MCF 10A (cell line): ENCODE data around the gene RTN4RL1. TPM values are rescaled to one million over a fixed set of nuclear protein-coding genes. Genes with fewer than 3 reads are reported as not detected.

Experiments used
- BruUV-seq: library from RNA; stranded (reverse); fragments of 400-500 nt; replicated peaks from 2 replicates; lab custom pipeline; 2021; lab: Mats Ljungman, UMichigan
- CTCF ChIA-PET: fragments of 300-600 bp; sonication (Branson Sonifier 250); formaldehyde crosslinking; extraction: SDS; loops from one replicate; lab custom pipeline; 2021; ENCODE audit warnings: antibody characterized with exemption, inconsistent platforms; lab: Yijun Ruan, JAX
- POLR2A ChIA-PET: fragments of 300-600, 350-650 bp; sonication (Branson Sonifier 250); formaldehyde crosslinking; extraction: SDS; loops from one replicate; lab custom pipeline; 2020; ENCODE audit warnings: antibody characterized with exemption, inconsistent platforms; lab: Yijun Ruan, JAX
- DNase-seq: peaks from one replicate; pipeline ENCODE4 v3.0.0-alpha.2; 2018; ENCODE audit not compliant: unreplicated experiment
- H3K27ac Mint-ChIP-seq: one replicate; pipeline ENCODE4 v1.8.0; 2022; ENCODE audit warnings: mild to moderate bottlenecking, low read depth, mixed read lengths; ENCODE audit not compliant: unreplicated experiment
- H3K27me3 Mint-ChIP-seq: one replicate; pipeline ENCODE4 v1.8.0; 2022; ENCODE audit warnings: mixed read lengths; ENCODE audit not compliant: insufficient read depth, unreplicated experiment
- H3K36me3 Mint-ChIP-seq: one replicate; pipeline ENCODE4 v1.8.0; 2022; ENCODE audit warnings: mild to moderate bottlenecking, moderate library complexity, mixed read lengths; ENCODE audit not compliant: insufficient read depth, unreplicated experiment
- H3K4me1 Mint-ChIP-seq: one replicate; pipeline ENCODE4 v1.8.0; 2022; ENCODE audit warnings: mixed read lengths; ENCODE audit not compliant: insufficient read depth, unreplicated experiment
- H3K4me3 Mint-ChIP-seq: one replicate; pipeline ENCODE4 v1.8.0; 2022; ENCODE audit warnings: mild to moderate bottlenecking, moderate library complexity, mixed read lengths; ENCODE audit not compliant: unreplicated experiment
- H3K9me3 Mint-ChIP-seq: one replicate; pipeline ENCODE4 v1.8.0; 2022; ENCODE audit warnings: mixed read lengths; ENCODE audit not compliant: unreplicated experiment
- CTCF ChIP-seq: fragments of 200-600 bp; IDR thresholded peaks from one replicate; pipeline ENCODE4 v1.8.0; 2022; ENCODE audit warnings: antibody characterized with exemption, mild to moderate bottlenecking; ENCODE audit not compliant: unreplicated experiment
- intact Hi-C: fragments of 100-400 bp; cut with micrococcal nuclease; formaldehyde crosslinking; loops from 2 replicates; pipeline ENCODE4 v1.14.1; 2022
- total RNA-seq: library from RNA; stranded (reverse); gene quantifications from 2 replicates; pipeline ENCODE4 v1.2.3, GENCODE V29; 2022

Gene RTN4RL1
- total RNA-seq, 1 experiment from 2014 or later: 2.9 TPM

DNA sequence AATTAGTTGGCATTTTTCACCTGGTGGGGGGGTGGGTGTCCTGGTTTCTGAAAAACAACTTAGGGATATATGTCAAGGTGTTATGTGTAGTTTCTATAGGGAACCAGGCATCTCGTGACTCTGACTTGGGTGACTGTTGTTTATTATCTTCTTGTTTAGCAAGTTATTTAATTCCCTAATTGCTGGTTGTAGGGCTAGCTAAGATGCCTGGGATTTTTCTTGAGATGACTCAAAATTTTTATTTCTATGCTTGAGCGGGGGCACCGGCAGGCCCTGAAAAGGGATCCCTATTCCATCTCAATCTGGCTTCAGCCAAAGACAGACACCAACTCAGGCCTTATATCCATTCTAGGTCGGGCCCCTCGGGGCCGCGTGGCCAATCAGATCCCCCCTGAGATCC is 8.0 kb upstream of the RTN4RL1 start:
- no peak for DNase-seq
- H3K9me3 Mint-ChIP-seq: no peaks in the 10 kb centered on the region
- H3K27ac Mint-ChIP-seq: no peak overlapping the region
- no peak for TF ChIP-seq CTCF
- POLR2A ChIA-PET: interaction anchor here (0.5 to 2.4 kb wide), 2 partner anchors 8 to 66 kb away, joined by 3 to 10 read pairs; partner anchors contain the start of gene OVCA2
- CTCF ChIA-PET: interaction anchor here (0.5 to 2.3 kb wide), 3 partner anchors 122 to 124 kb away, joined by 4 to 10 read pairs (median 6); no protein-coding TSS in a partner anchor
- H3K27me3 Mint-ChIP-seq: no peaks in the 10 kb centered on the region
- intact Hi-C loops: no loop called here
- BruUV-seq: no TSS peak
- H3K4me1 Mint-ChIP-seq: no peaks in the 10 kb centered on the region
- H3K4me3 Mint-ChIP-seq: no peak overlapping the region
- H3K36me3 Mint-ChIP-seq: peaks cover 22% of the 10 kb centered on the region

- Mint-ChIP-seq H3K27me3 (no peaks in the 10 kb centered on the region), H3K4me1 (peaks cover 5% of the 10 kb centered on the region), H3K36me3 (peaks cover 8% of the 10 kb centered on the region), H3K4me3 (peak overlapping the region; percentile 86), H3K9me3 (no peaks in the 10 kb centered on the region), H3K27ac (peak overlapping the region; percentile 74)
- no peak for DNase-seq
- CTCF ChIA-PET: interaction anchor here (0.6 to 2.3 kb wide), 5 partner anchors 122 to 432 kb away, joined by 3 to 10 read pairs (median 3); no protein-coding TSS in a partner anchor
- peak; percentile 22 for TF ChIP-seq CTCF
- BruUV-seq: TSS peak; percentile 57
- intact Hi-C loops: loop anchor here (1.0 kb wide), 1 partner anchor 122 kb away; no protein-coding TSS in a partner anchor
- POLR2A ChIA-PET: interaction anchor here (0.6 to 2.4 kb wide), 5 partner anchors 11 to 371 kb away, joined by 3 to 10 read pairs (median 4); partner anchors contain the start of gene OVCA2
Measured at GRCh38 chr17:2030779-2031163, 5.6 kb upstream of the RTN4RL1 start.

DNA sequence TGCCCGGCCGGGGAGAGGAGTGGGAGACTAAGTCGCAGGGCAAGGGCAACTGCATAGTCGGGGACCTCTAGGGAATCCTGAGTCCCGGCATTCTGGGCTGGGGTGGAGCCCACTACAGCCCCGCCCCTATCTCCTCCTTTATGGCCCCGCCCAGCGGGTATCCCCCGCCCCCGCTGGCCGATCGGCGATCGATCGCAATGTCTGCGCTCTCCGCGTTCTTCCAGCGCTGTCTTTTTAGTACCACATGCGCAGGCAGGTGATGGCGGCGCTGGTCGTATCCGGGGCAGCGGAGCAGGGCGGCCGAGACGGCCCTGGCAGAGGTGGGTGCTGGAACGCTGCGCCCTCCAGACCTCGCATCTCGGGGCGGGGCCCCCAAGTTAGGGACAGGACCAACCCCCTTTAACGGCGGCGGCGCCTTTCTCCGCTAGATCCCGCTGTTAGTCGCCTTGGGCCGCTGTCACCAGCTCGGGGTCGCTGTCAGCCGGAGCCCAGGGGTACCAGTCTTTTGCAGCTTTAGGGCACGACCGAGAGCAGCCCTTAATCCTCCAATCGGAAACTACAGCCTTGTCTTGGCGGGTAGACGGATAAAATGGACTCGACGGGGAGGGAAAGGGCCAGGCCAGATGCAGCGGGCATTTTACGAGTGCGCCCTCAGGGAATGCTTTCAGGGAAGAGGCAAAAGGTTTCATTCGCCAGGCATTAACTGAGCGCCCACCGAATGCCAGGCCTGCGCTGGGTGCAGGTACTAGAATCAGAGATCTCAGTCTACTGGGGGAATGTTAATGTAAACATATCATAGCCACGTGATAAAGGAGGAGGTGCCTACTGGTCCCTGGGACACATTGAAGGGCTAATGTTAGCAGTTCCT is 5.0 kb upstream of the RTN4RL1 start, which contains the start of gene DPH1:
DPH1 (plus strand) TSS at position 243 of the 868 bp plus-strand sequence; CDS start at position 260, 17 bp downstream.
- Mint-ChIP-seq H3K36me3 (peaks cover 8% of the 10 kb centered on the region), H3K9me3 (no peaks in the 10 kb centered on the region), H3K27me3 (no peaks in the 10 kb centered on the region), H3K27ac (peak within 1 kb of the TSS; percentile 74), H3K4me1 (peaks cover 5% of the 10 kb centered on the region), H3K4me3 (peak within 1 kb of the TSS; percentile 86)
- DNase-seq: peak; percentile 88
- POLR2A ChIA-PET: interaction anchor here (0.6 to 1.6 kb wide), 5 partner anchors 11 to 313 kb away, joined by 3 to 6 read pairs (median 5); no protein-coding TSS in a partner anchor
- intact Hi-C loops: loop anchor here (1.0 to 5.0 kb wide), 2 partner anchors 122 to 313 kb away; no protein-coding TSS in a partner anchor
- no TSS peak for BruUV-seq
- no peak for TF ChIP-seq CTCF
- CTCF ChIA-PET: interaction anchor here (0.6 to 7.4 kb wide), 5 partner anchors 42 to 313 kb away, joined by 3 to 124 read pairs (median 4); no protein-coding TSS in a partner anchor
